ENCODE data around the gene NETO2. TPM values are rescaled to one million over a fixed set of nuclear protein-coding genes. Genes with fewer than 3 reads are reported as not detected.

The NETO2 gene
- total and polyA plus RNA-seq, 2 of the 13 experiments (the other 11 are each of a cell fraction or from before 2014, with no cell fraction given) = 8.2 to 13.5 TPM

GRCh38 chr16:47180073-47180472, 36.3 kb upstream of the NETO2 start:
- Histone ChIP-seq H3K4me1 (ENCODE audit: insufficient read depth, low read length) (peaks cover 12% of the 10 kb centered on the region), H3K27me3 (ENCODE audit: control insufficient read depth in 1 of 2, insufficient read depth in 2 of 2, low read length in 2 of 2) (no peaks in the 10 kb centered on the region), H3K4me2 (ENCODE audit: low read depth, low read length) (no peak overlapping the region), H4K20me1 (ENCODE audit: insufficient read depth, low read length) (no peaks in the 10 kb centered on the region), H3K4me3 (replicated peaks in 1 of 3; ENCODE audit: insufficient read depth in 1 of 3, low read depth in 2 of 3, low read length in 3 of 3) (no peak overlapping the region), H3K36me3 (replicated peaks in 1 of 2; ENCODE audit: control insufficient read depth in 1 of 2, insufficient read depth in 2 of 2, low read length in 2 of 2) (no peaks in the 10 kb centered on the region), H3K79me2 (ENCODE audit: insufficient read depth, low read length) (no peaks in the 10 kb centered on the region), H3K9me3 (ENCODE audit: low read length) (no peaks in the 10 kb centered on the region), H3K27ac (ENCODE audit: extremely low read length, insufficient read depth, low read length) (no peak overlapping the region), H3K9ac (ENCODE audit: insufficient read depth, low read depth, low read length) (no peak overlapping the region), H2AFZ (ENCODE audit: low read length) (no peak overlapping the region)
- ATAC-seq (no peak), FAIRE-seq (no peak), DNase-seq (ENCODE audit: low spot score) (no peak)
- no TSS peak for BruUV-seq (replicated peaks)
- ChIA-PET POLR2A (no interaction called here), CTCF (ENCODE audit: low intra/inter-chr PET ratio, low total read pairs) (no interaction called here)
- 94% methylated on average over 8 of the region's 8 CpGs for WGBS (ENCODE audit: low lambda C conversion rate)
- intact Hi-C loops (cut with micrococcal nuclease; ENCODE audit: unreplicated experiment) (no loop called here), in situ Hi-C loops (cut with HindIII; ENCODE audit: extremely low pct_ligation_motif_present, low pct_unique_long_range_greater_than_20kb) (no loop called here)
- TF ChIP-seq ZNF317 (CRISPR knock-in tag; IDR thresholded peaks at IDR 0.05) = no peak
- TF ChIP-seq ETS1 (CRISPR knock-in tag; IDR thresholded peaks at IDR 0.05) = no peak
- no peak for TF ChIP-seq ZFX (CRISPR knock-in tag; IDR thresholded peaks at IDR 0.05; ENCODE audit: low read depth)
- TF ChIP-seq, protein P1, sequence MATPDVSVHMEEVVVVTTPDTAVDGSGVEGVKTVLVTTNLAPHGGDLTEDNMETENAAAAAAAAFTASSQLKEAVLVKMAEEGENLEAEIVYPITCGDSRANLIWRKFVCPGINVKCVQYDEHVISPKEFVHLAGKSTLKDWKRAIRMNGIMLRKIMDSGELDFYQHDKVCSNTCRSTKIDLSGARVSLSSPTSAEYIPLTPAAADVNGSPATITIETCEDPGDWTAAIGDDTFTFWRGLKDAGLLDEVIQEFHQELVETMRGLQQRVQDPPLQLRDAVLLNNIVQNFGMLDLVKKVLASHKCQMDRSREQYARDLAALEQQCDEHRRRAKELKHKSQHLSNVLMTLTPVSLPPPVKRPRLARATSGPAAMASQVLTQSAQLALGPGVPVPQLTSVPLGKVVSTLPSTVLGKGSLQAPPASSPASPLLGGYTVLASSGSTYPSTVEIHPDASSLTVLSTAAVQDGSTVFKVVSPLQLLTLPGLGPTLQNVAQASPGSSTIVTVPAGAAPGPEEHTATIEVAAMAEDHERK (CRISPR knock-in tag; IDR thresholded peaks at IDR 0.05; ENCODE audit: low read depth) = no peak
- no peak for TF ChIP-seq ZNF274 (CRISPR knock-in tag; IDR thresholded peaks at IDR 0.05)
- no peak for TF ChIP-seq TARDBP (CRISPR knock-in tag; IDR thresholded peaks at IDR 0.05)
- peak; percentile 73 for TF ChIP-seq HNRNPK (IDR thresholded peaks at IDR 0.05; ENCODE audit: low read depth, low read length, poor library complexity, severe bottlenecking)
- TF ChIP-seq HOXA9 (CRISPR knock-in tag; IDR thresholded peaks at IDR 0.05; ENCODE audit: borderline replicate concordance) = no peak

All from HepG2 (cell line).